ENCODE data around the gene TAF8. TPM values are rescaled to one million over a fixed set of nuclear protein-coding genes. Genes with fewer than 3 reads are reported as not detected.

Gene TAF8
- total RNA-seq, 1 experiment from 2014 or later: 34.0 TPM

DNA sequence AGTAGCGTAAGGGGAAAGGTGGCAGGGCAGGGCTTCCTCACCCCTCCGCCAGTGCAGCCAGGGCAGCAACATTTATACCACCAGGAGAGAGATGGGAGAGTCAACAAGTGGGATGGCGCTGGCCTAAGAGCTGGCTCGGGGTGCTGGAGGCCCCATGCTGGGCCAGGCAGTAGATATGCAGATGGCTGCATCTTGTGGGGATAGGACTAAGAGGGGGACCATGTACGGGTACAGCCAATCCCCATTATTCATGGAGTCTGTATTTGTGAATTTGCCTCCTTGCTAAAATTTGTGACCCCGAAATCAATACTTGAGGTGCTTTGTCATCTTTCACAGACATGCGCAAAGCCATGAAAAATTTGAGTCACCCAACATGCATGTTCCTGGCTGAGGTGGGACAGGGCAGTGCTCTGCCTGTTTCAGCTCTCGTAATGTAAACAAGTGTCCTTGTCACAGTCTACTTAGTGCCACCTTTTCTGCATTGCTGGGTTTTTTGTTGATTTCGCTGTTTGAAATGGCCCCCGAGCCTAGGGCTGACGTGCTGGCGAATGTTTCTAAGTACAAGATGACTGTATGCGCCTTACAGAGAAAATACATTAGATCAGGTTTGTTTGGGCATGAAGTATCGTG is 27.5 kb upstream of the TAF8 start:
- H3K4me1 Mint-ChIP-seq (ENCODE audit: low read depth, unreplicated experiment): no peaks in the 10 kb centered on the region
- no TSS peak for BruUV-seq (replicated peaks)

DNA sequence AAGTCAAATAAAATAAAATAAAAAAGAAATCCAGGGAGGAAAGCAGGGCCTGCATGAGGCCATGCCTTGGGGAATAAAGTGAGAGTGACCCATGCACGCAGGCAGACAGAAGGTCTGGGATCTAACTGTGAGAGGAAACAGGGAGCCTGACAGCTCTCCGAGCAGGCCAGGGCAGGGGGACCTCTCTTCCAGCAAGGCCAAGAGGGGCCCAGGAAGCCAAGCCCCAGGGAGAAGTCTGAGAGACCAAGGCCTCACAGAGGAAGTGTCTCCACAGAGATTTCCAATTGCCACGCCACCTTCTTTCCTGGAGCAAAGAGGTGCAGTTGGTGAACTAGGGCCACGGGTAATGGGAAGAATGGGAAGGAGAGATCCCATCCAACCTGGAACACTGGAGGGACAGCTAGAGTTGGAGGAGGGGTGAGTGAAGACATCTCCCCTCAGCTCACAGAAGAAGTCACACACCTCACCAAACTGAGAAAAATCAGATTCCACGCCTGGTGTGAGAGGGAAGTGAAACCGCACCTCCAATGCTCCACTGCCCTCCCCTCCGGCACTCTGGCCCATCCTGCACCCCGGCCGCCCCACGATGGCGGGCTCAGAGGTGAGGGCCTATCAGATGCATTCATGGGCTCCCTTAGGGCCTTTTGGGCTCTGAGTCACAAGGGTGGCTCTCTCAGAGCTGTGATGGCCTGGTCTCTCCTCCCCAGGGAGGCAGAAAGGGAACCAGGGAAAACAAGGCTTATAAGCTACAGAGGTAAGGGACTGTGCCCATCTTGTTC is 25.1 kb upstream of the TAF8 start:
- intact Hi-C loops (cut with micrococcal nuclease; ENCODE audit: unreplicated experiment): no loop called here

More for the DNA sequence above, 27.5 kb upstream of the TAF8 start:
- H3K36me3 Mint-ChIP-seq (ENCODE audit: insufficient read depth, unreplicated experiment): no peaks in the 10 kb centered on the region
- H3K27ac Mint-ChIP-seq (ENCODE audit: unreplicated experiment): no peak overlapping the region
- H3K9me3 Mint-ChIP-seq (ENCODE audit: low read depth, unreplicated experiment): no peaks in the 10 kb centered on the region
- no peaks in the 10 kb centered on the region for H3K27me3 Mint-ChIP-seq (ENCODE audit: unreplicated experiment)
- TF ChIP-seq, protein P1, sequence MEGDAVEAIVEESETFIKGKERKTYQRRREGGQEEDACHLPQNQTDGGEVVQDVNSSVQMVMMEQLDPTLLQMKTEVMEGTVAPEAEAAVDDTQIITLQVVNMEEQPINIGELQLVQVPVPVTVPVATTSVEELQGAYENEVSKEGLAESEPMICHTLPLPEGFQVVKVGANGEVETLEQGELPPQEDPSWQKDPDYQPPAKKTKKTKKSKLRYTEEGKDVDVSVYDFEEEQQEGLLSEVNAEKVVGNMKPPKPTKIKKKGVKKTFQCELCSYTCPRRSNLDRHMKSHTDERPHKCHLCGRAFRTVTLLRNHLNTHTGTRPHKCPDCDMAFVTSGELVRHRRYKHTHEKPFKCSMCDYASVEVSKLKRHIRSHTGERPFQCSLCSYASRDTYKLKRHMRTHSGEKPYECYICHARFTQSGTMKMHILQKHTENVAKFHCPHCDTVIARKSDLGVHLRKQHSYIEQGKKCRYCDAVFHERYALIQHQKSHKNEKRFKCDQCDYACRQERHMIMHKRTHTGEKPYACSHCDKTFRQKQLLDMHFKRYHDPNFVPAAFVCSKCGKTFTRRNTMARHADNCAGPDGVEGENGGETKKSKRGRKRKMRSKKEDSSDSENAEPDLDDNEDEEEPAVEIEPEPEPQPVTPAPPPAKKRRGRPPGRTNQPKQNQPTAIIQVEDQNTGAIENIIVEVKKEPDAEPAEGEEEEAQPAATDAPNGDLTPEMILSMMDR (IDR thresholded peaks at IDR 0.05; ENCODE audit: unreplicated experiment): no peak
- no peak overlapping the region for H3K4me3 Mint-ChIP-seq (ENCODE audit: low read depth, unreplicated experiment)
- CTCF ChIA-PET: no interaction called here
- DNase-seq: no peak
- intact Hi-C loops (cut with micrococcal nuclease; ENCODE audit: unreplicated experiment): no loop called here

DNA sequence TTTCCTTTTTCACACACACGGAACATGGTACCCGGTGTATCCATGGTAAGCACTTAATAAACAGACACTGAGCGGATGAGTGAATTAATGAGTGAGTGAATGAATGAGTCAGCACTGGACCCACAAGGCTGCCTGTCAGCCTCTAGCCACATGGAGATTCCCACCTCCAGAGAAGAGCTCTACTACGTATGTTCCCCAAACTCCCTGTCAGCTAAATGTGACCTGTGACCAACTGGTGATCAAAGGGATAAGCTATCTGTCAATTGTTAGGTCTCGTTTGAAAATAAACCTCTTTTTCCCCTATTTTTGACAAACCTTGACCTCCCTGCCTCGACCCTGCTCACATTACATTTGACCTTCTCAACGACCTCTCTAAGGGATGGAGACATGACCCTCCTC is 24.5 kb upstream of the TAF8 start:
- no peaks in the 10 kb centered on the region for H3K36me3 Mint-ChIP-seq (ENCODE audit: insufficient read depth, unreplicated experiment)
- no peaks in the 10 kb centered on the region for H3K27me3 Mint-ChIP-seq (ENCODE audit: unreplicated experiment)
- intact Hi-C loops (cut with micrococcal nuclease; ENCODE audit: unreplicated experiment): no loop called here
- DNase-seq: no peak
- CTCF ChIA-PET: no interaction called here
- no peak overlapping the region for H3K27ac Mint-ChIP-seq (ENCODE audit: unreplicated experiment)
- H3K4me1 Mint-ChIP-seq (ENCODE audit: low read depth, unreplicated experiment): no peaks in the 10 kb centered on the region
- no TSS peak for BruUV-seq (replicated peaks)
- TF ChIP-seq, protein P1 (IDR thresholded peaks at IDR 0.05; ENCODE audit: unreplicated experiment): no peak
- H3K4me3 Mint-ChIP-seq (ENCODE audit: low read depth, unreplicated experiment): no peak overlapping the region
- no peaks in the 10 kb centered on the region for H3K9me3 Mint-ChIP-seq (ENCODE audit: low read depth, unreplicated experiment)

More for the DNA sequence above, 25.1 kb upstream of the TAF8 start:
- Mint-ChIP-seq H3K27me3 (ENCODE audit: unreplicated experiment) (no peaks in the 10 kb centered on the region), H3K27ac (ENCODE audit: unreplicated experiment) (no peak overlapping the region), H3K36me3 (ENCODE audit: insufficient read depth, unreplicated experiment) (no peaks in the 10 kb centered on the region), H3K4me1 (ENCODE audit: low read depth, unreplicated experiment) (no peaks in the 10 kb centered on the region), H3K9me3 (ENCODE audit: low read depth, unreplicated experiment) (no peaks in the 10 kb centered on the region), H3K4me3 (ENCODE audit: low read depth, unreplicated experiment) (no peak overlapping the region)
- CTCF ChIA-PET: no interaction called here
- no peak for DNase-seq
- TF ChIP-seq, protein P1 (IDR thresholded peaks at IDR 0.05; ENCODE audit: unreplicated experiment): no peak
- no TSS peak for BruUV-seq (replicated peaks)

DNA sequence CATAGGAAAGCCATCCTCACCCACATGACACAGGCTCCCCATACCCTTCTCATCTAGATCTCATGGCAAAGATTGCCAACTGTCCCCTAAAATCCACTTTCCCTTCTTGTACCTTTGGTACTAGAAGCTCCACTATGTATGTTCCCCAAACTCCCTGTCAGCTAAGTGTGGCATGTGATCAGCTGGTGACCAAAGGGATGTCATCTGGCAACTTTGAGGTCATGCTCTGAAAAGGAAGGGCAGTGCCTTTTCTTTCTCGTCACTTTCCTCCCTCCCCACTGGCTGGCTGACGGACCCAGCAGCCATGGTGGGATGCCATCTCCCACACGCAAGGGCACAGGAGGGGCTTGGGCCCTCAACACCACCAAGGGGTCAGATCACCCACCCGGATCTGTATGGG is 23.8 kb upstream of the TAF8 start:
- Mint-ChIP-seq H3K9me3 (ENCODE audit: low read depth, unreplicated experiment) (no peaks in the 10 kb centered on the region), H3K4me3 (ENCODE audit: low read depth, unreplicated experiment) (no peak overlapping the region), H3K4me1 (ENCODE audit: low read depth, unreplicated experiment) (peaks cover 7% of the 10 kb centered on the region), H3K27ac (ENCODE audit: unreplicated experiment) (no peak overlapping the region), H3K27me3 (ENCODE audit: unreplicated experiment) (no peaks in the 10 kb centered on the region), H3K36me3 (ENCODE audit: insufficient read depth, unreplicated experiment) (no peaks in the 10 kb centered on the region)
- TF ChIP-seq, protein P1 (IDR thresholded peaks at IDR 0.05; ENCODE audit: unreplicated experiment): no peak
- CTCF ChIA-PET: interaction anchor here (1.2 kb wide), 1 partner anchor 13 kb away, joined by 3 read pairs; no protein-coding TSS in a partner anchor
- no peak for DNase-seq
- intact Hi-C loops (cut with micrococcal nuclease; ENCODE audit: unreplicated experiment): no loop called here
- no TSS peak for BruUV-seq (replicated peaks)
